ENCODE measurements around the gene ARMC2. TPM values are rescaled to one million over a fixed set of nuclear protein-coding genes. Genes with fewer than 3 reads are reported as not detected.
A peak's percentile ranks its signal among the peaks of the same experiment; 100 is the strongest.

Gene ARMC2
- polyA plus RNA-seq, 3 donors, result 1.7 to 7.4 (median 3.5) TPM

DNA sequence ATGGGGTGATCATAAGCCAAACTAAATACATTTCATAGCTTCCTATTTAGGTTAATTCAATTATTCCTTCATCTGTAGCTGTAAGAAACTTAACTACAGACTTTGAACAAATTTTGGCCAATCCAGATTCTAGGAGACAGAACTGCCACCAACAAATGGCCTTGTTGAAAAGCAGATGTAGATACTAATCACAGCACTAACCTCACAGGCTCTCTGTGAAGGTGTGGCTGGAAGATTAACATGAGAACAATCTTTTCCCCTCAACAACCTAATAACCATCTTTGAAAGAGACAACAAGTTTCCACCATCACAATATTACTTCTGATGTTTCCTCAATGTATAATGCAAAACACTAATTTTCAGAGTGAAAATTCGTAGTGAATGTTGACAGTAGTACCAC lies 158.6 kb downstream of the ARMC2 start:
- Mint-ChIP-seq H3K36me3 (peaks cover 0 to 1% of the 10 kb centered on the region in 2 donors), H3K27ac (peak overlapping the region in 1 of 7 donors; percentile 66), H3K4me1 (peaks cover 19% of the 10 kb centered on the region), H3K4me3 (no peak overlapping the region), H3K9me3 (no peaks in the 10 kb centered on the region), H3K27me3 (ENCODE audit: low read depth in 3 of 3) (peaks cover 0 to 2% (median 1%) of the 10 kb centered on the region in 3 donors)
- no CpG with 5 or more reads among the region's 1 CpG for WGBS (ENCODE audit: insufficient coverage)
- H3K4me2 ChIP-seq (replicated peaks; ENCODE audit: extremely low read depth, low read length, poor library complexity, severe bottlenecking), result no peak overlapping the region
- H3K9ac ChIP-seq (ENCODE audit: insufficient read depth, low read length, poor library complexity, severe bottlenecking), result no peak overlapping the region
- peaks cover 0 to 9% of the 10 kb centered on the region in 2 donors for H3K4me1 ChIP-seq (ENCODE audit: control insufficient read depth in 1 of 2, insufficient read depth in 2 of 2, low read length in 2 of 2)
- no peak overlapping the region for H3K4me3 ChIP-seq (replicated peaks in 1 of 3; ENCODE audit: low read depth in 2 of 3, low read length in 3 of 3)
- H3K36me3 ChIP-seq (replicated peaks in 1 of 2; ENCODE audit: control insufficient read depth in 1 of 2, insufficient read depth in 2 of 2, low read length in 2 of 2), result no peaks in the 10 kb centered on the region
- H3K9me3 ChIP-seq (replicated peaks in 1 of 2; ENCODE audit: control insufficient read depth in 1 of 2, insufficient read depth in 1 of 2, low read length in 2 of 2), result no peaks in the 10 kb centered on the region
- H3K27me3 ChIP-seq (ENCODE audit: control insufficient read depth in 2 of 2, insufficient read depth in 2 of 2, low read length in 2 of 2), result no peaks in the 10 kb centered on the region
- peaks cover 3% of the 10 kb centered on the region for H3K79me2 ChIP-seq (ENCODE audit: insufficient read depth, low read length)
- H2AFZ ChIP-seq (ENCODE audit: insufficient read depth, low read depth, low read length, poor library complexity, severe bottlenecking), result no peak overlapping the region
- TF ChIP-seq, protein P1, sequence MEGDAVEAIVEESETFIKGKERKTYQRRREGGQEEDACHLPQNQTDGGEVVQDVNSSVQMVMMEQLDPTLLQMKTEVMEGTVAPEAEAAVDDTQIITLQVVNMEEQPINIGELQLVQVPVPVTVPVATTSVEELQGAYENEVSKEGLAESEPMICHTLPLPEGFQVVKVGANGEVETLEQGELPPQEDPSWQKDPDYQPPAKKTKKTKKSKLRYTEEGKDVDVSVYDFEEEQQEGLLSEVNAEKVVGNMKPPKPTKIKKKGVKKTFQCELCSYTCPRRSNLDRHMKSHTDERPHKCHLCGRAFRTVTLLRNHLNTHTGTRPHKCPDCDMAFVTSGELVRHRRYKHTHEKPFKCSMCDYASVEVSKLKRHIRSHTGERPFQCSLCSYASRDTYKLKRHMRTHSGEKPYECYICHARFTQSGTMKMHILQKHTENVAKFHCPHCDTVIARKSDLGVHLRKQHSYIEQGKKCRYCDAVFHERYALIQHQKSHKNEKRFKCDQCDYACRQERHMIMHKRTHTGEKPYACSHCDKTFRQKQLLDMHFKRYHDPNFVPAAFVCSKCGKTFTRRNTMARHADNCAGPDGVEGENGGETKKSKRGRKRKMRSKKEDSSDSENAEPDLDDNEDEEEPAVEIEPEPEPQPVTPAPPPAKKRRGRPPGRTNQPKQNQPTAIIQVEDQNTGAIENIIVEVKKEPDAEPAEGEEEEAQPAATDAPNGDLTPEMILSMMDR (IDR thresholded peaks at IDR 0.05), result no peak
- DNase-seq, result no peak
- H4K20me1 ChIP-seq (ENCODE audit: insufficient read depth, low read length), result no peaks in the 10 kb centered on the region
- intact Hi-C loops (cut with micrococcal nuclease), result no loop called here
- no peak overlapping the region for H3K27ac ChIP-seq (ENCODE audit: low read depth in 1 of 2, low read length in 2 of 2)

DNA sequence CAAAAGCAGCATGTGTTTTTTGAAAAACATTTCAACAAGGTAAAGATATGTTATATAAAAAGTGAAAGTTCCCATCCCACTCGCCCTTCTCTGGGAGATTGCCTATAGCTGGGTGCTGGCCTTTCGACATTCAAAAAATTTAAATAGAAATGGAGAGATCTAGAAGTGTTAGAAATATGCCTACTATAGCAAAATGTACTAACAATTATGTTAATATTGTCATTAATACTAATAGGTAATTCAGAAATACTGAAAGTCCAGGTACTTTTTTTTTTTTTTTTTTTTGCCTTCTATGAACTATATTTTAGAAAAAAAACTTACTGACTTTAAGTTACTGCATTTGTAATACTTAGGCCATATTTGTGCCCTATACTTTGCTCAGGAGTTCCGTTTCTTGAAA lies 159.3 kb downstream of the ARMC2 start:
- H3K27me3 ChIP-seq (ENCODE audit: control insufficient read depth in 2 of 2, insufficient read depth in 2 of 2, low read length in 2 of 2), result no peaks in the 10 kb centered on the region
- no peaks in the 10 kb centered on the region for H3K9me3 Mint-ChIP-seq
- peaks cover 3% of the 10 kb centered on the region for H3K79me2 ChIP-seq (ENCODE audit: insufficient read depth, low read length)
- H3K4me3 ChIP-seq (replicated peaks in 1 of 3; ENCODE audit: low read depth in 2 of 3, low read length in 3 of 3), result peak overlapping the region in 1 of 3 experiments; percentile 86
- WGBS (ENCODE audit: insufficient coverage), result no CpG with 5 or more reads among the region's 3 CpGs
- peaks cover 0 to 1% of the 10 kb centered on the region in 2 donors for H3K36me3 Mint-ChIP-seq
- H4K20me1 ChIP-seq (ENCODE audit: insufficient read depth, low read length), result no peaks in the 10 kb centered on the region
- no peaks in the 10 kb centered on the region for H3K9me3 ChIP-seq (replicated peaks in 1 of 2; ENCODE audit: control insufficient read depth in 1 of 2, insufficient read depth in 1 of 2, low read length in 2 of 2)
- H3K4me1 Mint-ChIP-seq, result peaks cover 22% of the 10 kb centered on the region
- H3K4me2 ChIP-seq (replicated peaks; ENCODE audit: extremely low read depth, low read length, poor library complexity, severe bottlenecking), result no peak overlapping the region
- no peak overlapping the region for H3K27ac ChIP-seq (ENCODE audit: low read depth in 1 of 2, low read length in 2 of 2)
- no peak overlapping the region for H2AFZ ChIP-seq (ENCODE audit: insufficient read depth, low read depth, low read length, poor library complexity, severe bottlenecking)
- H3K36me3 ChIP-seq (replicated peaks in 1 of 2; ENCODE audit: control insufficient read depth in 1 of 2, insufficient read depth in 2 of 2, low read length in 2 of 2), result no peaks in the 10 kb centered on the region
- no peak for DNase-seq
- H3K4me1 ChIP-seq (ENCODE audit: control insufficient read depth in 1 of 2, insufficient read depth in 2 of 2, low read length in 2 of 2), result peaks cover 0 to 9% of the 10 kb centered on the region in 2 donors
- intact Hi-C loops (cut with micrococcal nuclease), result no loop called here
- H3K27ac Mint-ChIP-seq, result no peak overlapping the region
- no peak overlapping the region for H3K4me3 Mint-ChIP-seq
- no peak overlapping the region for H3K9ac ChIP-seq (ENCODE audit: insufficient read depth, low read length, poor library complexity, severe bottlenecking)
- peaks cover 0 to 2% (median 1%) of the 10 kb centered on the region in 3 donors for H3K27me3 Mint-ChIP-seq (ENCODE audit: low read depth in 3 of 3)
- TF ChIP-seq, protein P1 (IDR thresholded peaks at IDR 0.05), result no peak

All from CD14-positive monocyte (primary cell).